NB4 (cell line): ENCODE data around the gene FGF19.

Experiments
- DNase-seq: peaks from one replicate; pipeline ENCODE4 v3.0.0; 2010; ENCODE audit warnings: low read depth
- H3K4me3 ChIP-seq: one replicate; pipeline ENCODE4 v1.5.1; 2011; ENCODE audit warnings: mild to moderate bottlenecking, low read depth, low read length, moderate library complexity
- CTCF ChIP-seq: IDR thresholded peaks from one replicate; pipeline ENCODE4 v1.5.1; 2012; ENCODE audit warnings: low read depth, low read length
- MAX ChIP-seq: IDR thresholded peaks from 2 replicates; pipeline ENCODE4 v1.6.1; 2011; ENCODE audit warnings: low read depth, low read length
- MYC ChIP-seq: IDR thresholded peaks from 2 replicates; pipeline ENCODE4 v1.6.1; 2011; ENCODE audit warnings: low read depth, low read length
- POLR2A ChIP-seq: IDR thresholded peaks from 2 replicates; pipeline ENCODE4 v1.6.1; 2011; ENCODE audit warnings: mild to moderate bottlenecking; ENCODE audit not compliant: insufficient read length; ENCODE audit errors: extremely low read depth

FGF19 gene

GRCh38 chr11:69746752-69747742 lies 43.2 kb upstream of the FGF19 start:
- TF ChIP-seq MYC: no peak
- TF ChIP-seq POLR2A: no peak
- no peak for TF ChIP-seq CTCF
- no peak for TF ChIP-seq MAX
- no peak overlapping the region for H3K4me3 ChIP-seq
- DNase-seq: no peak

GRCh38 chr11:69746140-69746539 lies 42.3 kb upstream of the FGF19 start:
- DNase-seq: no peak
- TF ChIP-seq CTCF: no peak
- TF ChIP-seq MYC: no peak
- TF ChIP-seq MAX: no peak
- H3K4me3 ChIP-seq: no peak overlapping the region

- no peak for TF ChIP-seq MAX
- TF ChIP-seq MYC: no peak
- TF ChIP-seq CTCF: no peak
- TF ChIP-seq POLR2A: no peak
- no peak for DNase-seq
- no peak overlapping the region for H3K4me3 ChIP-seq
Measured at GRCh38 chr11:69745201-69745600, 41.4 kb upstream of the FGF19 start.

- no peak for DNase-seq
- H3K4me3 ChIP-seq: no peak overlapping the region
- TF ChIP-seq POLR2A (no peak), CTCF (no peak), MAX (no peak), MYC (no peak)
Measured at GRCh38 chr11:69744435-69744834, 40.6 kb upstream of the FGF19 start.

- H3K4me3 ChIP-seq: no peak overlapping the region
- DNase-seq: no peak
- TF ChIP-seq POLR2A (no peak), MYC (no peak), MAX (no peak), CTCF (no peak)
Measured at GRCh38 chr11:69734841-69735240, 31.0 kb upstream of the FGF19 start.
